ENCODE measurements around the gene RASSF1.

DNA sequence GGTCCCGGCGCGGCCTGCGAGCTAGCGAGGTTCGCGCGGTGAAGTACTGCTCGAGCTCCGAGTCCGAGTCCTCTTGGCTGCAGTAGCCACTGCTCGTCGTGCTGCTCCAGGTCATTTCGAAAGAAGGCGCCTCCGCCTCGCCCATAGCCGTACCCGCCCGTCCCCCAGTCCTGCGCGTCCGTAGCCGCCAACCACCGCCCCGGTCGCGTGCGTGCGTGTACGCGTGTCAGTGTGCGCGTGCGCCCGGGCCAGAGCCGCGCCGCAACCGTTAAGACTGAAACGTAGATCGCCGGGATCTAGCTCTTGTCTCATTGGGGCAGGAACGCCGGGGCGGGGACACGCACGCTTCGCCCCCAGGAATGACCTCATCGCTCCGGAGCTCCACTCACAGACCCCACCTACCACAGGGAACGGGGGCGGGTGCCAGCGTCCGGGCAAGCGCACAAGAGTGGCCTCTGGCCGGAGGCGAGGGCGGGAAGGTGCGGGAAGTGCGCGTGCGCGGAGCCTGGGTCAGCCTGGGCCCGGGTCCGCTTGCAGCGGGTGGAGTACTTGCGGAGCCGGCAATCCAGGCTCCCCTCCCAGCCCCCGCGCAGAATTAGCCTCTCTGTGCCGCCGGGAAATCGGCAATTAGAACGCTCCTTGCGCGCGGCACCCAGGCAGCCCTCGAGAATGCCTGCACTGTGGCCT, 3.3 kb downstream of the RASSF1 start:
- TF ChIP-seq, protein P1, sequence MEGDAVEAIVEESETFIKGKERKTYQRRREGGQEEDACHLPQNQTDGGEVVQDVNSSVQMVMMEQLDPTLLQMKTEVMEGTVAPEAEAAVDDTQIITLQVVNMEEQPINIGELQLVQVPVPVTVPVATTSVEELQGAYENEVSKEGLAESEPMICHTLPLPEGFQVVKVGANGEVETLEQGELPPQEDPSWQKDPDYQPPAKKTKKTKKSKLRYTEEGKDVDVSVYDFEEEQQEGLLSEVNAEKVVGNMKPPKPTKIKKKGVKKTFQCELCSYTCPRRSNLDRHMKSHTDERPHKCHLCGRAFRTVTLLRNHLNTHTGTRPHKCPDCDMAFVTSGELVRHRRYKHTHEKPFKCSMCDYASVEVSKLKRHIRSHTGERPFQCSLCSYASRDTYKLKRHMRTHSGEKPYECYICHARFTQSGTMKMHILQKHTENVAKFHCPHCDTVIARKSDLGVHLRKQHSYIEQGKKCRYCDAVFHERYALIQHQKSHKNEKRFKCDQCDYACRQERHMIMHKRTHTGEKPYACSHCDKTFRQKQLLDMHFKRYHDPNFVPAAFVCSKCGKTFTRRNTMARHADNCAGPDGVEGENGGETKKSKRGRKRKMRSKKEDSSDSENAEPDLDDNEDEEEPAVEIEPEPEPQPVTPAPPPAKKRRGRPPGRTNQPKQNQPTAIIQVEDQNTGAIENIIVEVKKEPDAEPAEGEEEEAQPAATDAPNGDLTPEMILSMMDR (IDR thresholded peaks at IDR 0.05; ENCODE audit: borderline replicate concordance, extremely low read depth, low read length, poor library complexity, severe bottlenecking) = no peak
- no peak for TF ChIP-seq EZH2 (IDR thresholded peaks at IDR 0.05; ENCODE audit: borderline replicate concordance, low read depth, low read length, severe bottlenecking)

Data from DND-41 (cell line).